Fibroblast of the conjunctiva (primary cell): ENCODE results near the gene YBEY.
"Not testable (repeated sequence)": the region's sequence is repeated elsewhere in the genome, so short reads cannot be mapped to it uniquely, and the experiment has no call there.

Experiments used
- DNase-seq: peaks from one replicate; pipeline ENCODE4 v3.0.0-alpha.2; 2010; ENCODE audit warnings: low read depth

Gene YBEY

GRCh38 chr21:46285761-46286647 is at the start of gene YBEY:
TSS of gene YBEY (plus strand) at chr21:46286342. CDS start at chr21:46286914, 572 bp downstream.
- peak; percentile 81 for DNase-seq

- no peak for DNase-seq
Measured at GRCh38 chr21:46237474-46237873, 48.7 kb upstream of the YBEY start.

- no peak for DNase-seq
Measured at GRCh38 chr21:46239817-46240325, 46.3 kb upstream of the YBEY start.

- DNase-seq = not testable (repeated sequence)
Measured at GRCh38 chr21:46241577-46241976, 44.6 kb upstream of the YBEY start.

- no peak for DNase-seq
Measured at GRCh38 chr21:46243325-46243724, 42.8 kb upstream of the YBEY start.

- no peak for DNase-seq
Measured at GRCh38 chr21:46243960-46244361, 42.2 kb upstream of the YBEY start.

GRCh38 chr21:46244602-46245001 is 41.5 kb upstream of the YBEY start:
- no peak for DNase-seq

- DNase-seq = no peak
Measured at GRCh38 chr21:46245213-46245915, 40.8 kb upstream of the YBEY start.

- DNase-seq = no peak
Measured at GRCh38 chr21:46246345-46246744, 39.8 kb upstream of the YBEY start.

- DNase-seq = no peak
Measured at GRCh38 chr21:46247699-46248421, 38.3 kb upstream of the YBEY start.

GRCh38 chr21:46248422-46248782 is 37.7 kb upstream of the YBEY start:
- no peak for DNase-seq

GRCh38 chr21:46248827-46249226 is 37.3 kb upstream of the YBEY start:
- DNase-seq = no peak

- no peak for DNase-seq
Measured at GRCh38 chr21:46250146-46250725, 35.9 kb upstream of the YBEY start.

GRCh38 chr21:46252840-46253239 is 33.3 kb upstream of the YBEY start:
- DNase-seq = no peak

GRCh38 chr21:46253610-46254124 is 32.5 kb upstream of the YBEY start:
- DNase-seq = no peak

- no peak for DNase-seq
Measured at GRCh38 chr21:46254208-46254975, 31.8 kb upstream of the YBEY start.

GRCh38 chr21:46255166-46255565 is 31.0 kb upstream of the YBEY start:
- no peak for DNase-seq

GRCh38 chr21:46255758-46256337 is 30.3 kb upstream of the YBEY start:
- no peak for DNase-seq

- no peak for DNase-seq
Measured at GRCh38 chr21:46256501-46256994, 29.6 kb upstream of the YBEY start.

- no peak for DNase-seq
Measured at GRCh38 chr21:46264046-46264689, 22.0 kb upstream of the YBEY start.
